ENCODE measurements around the gene ZNF423.

DNA sequence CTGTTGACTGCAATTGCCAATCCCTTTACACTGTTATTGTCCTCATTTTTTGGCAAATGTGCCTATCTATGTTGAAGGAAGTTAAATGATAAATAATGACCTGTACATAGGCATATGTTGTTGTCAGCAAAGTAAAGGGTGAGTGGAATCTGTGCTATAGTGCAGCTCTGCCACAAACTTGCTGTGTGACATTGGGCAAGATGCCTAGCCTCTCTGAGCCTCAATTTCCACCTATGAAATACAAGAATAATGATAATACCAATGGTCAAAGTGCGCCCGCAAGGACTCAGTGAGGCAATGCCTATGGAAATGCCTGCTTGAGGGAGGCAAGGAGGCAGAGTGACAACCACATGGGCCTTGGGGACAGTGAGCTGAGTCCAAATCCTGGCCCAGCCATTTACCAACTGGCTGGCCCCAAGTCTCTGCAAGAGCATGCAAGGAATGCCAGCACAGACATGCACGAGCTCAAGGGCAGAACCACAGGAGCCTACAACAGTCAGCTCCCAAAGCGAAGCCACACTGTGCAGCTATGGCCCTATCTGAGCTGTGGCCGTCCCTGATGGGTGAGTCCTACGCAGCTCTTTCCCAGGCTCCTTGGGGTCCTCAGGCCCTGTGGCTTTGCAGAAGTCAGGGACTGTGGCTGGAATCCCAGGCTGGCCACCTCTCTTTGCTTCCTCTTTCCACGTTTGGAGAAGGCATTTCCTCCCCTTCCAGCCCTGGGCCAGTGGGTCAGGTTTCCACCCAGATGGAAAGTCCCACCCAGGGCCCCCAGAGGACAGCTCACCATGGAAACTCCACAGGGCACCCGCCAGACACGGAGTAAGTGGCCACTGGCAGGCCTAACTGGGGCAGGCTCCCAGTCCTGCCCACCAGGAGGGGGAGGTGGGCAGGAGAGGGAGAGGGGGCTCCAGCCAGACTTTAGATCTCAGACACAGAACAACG is 82.1 kb downstream of the ZNF423 start:
- TF ChIP-seq SIN3A (IDR thresholded peaks at IDR 0.05; ENCODE audit: borderline replicate concordance, insufficient read depth, low read length) (no peak), FOXP2 (optimal IDR thresholded peaks at IDR 0.05; ENCODE audit: borderline replicate concordance, extremely low read depth, extremely low read length, insufficient read depth) (no peak), POLR2AphosphoS5 (IDR thresholded peaks at IDR 0.05; ENCODE audit: low read depth, low read length) (no peak)

All from PFSK-1 (cell line).